GM12878 (cell line): ENCODE data around the gene C5orf15.

ENCODE experiments used
- CTCF ChIP-seq, 3 experiments: IDR thresholded peaks in 2 of 3; conservative IDR thresholded peaks in 1 of 3; 2 replicates each; pipeline ENCODE4 v1.5.1; 2011; ENCODE audit warnings: low read depth in 3 of 3, low read length in 3 of 3, mild to moderate bottlenecking in 3 of 3, control low read depth in 2 of 3, moderate library complexity in 2 of 3, inconsistent platforms in 1 of 3, mixed read lengths in 1 of 3; ENCODE audit not compliant: control insufficient read depth in 2 of 3, insufficient read depth in 1 of 3; ENCODE audit errors: extremely low read depth in 1 of 3
- E4F1 ChIP-seq: fragments of 450-650 bp; IDR thresholded peaks from 2 replicates; pipeline ENCODE4 v1.6.1; 2018; ENCODE audit warnings: borderline replicate concordance, mild to moderate bottlenecking; ENCODE audit not compliant: partially characterized antibody
- MXI1 ChIP-seq: fragments of 150-350 bp; IDR thresholded peaks from 2 replicates; pipeline ENCODE4 v1.6.1; 2011; ENCODE audit warnings: low read depth, mild to moderate bottlenecking, inconsistent platforms, low read length, improper control_type of control experiment
- NFXL1 ChIP-seq: fragments of 450-650 bp; IDR thresholded peaks from 2 replicates; pipeline ENCODE4 v1.6.1; 2017; ENCODE audit warnings: antibody characterized with exemption, mild to moderate bottlenecking, borderline replicate concordance
- POLR2A ChIP-seq: IDR thresholded peaks from 2 replicates; pipeline ENCODE4 v1.6.1; 2011; ENCODE audit warnings: low read depth, mild to moderate bottlenecking, low read length
- SPI1 ChIP-seq: IDR thresholded peaks from 2 replicates; pipeline ENCODE4 v1.6.1; 2011; ENCODE audit warnings: low read depth, mild to moderate bottlenecking, low read length, moderate library complexity, borderline replicate concordance; ENCODE audit not compliant: insufficient read depth
- ZBTB11 ChIP-seq: fragments of 450-650 bp; formaldehyde crosslinking; IDR thresholded peaks from 2 replicates; pipeline ENCODE4 v1.5.0; 2022; ENCODE audit warnings: mild to moderate bottlenecking, missing genetic modification characterization
- ZNF274 ChIP-seq: IDR thresholded peaks from one replicate; pipeline ENCODE4 v1.8.0; 2011; ENCODE audit not compliant: insufficient read length, insufficient read depth
- ZSCAN29 ChIP-seq: fragments of 450-650 bp; IDR thresholded peaks from 2 replicates; pipeline ENCODE4 v1.6.1; 2017; ENCODE audit warnings: mild to moderate bottlenecking, moderate library complexity

- TF ChIP-seq SPI1 (no peak), NFXL1 (no peak), CTCF (IDR thresholded peaks at IDR 0.05 in 2 of 3, conservative IDR thresholded peaks at IDR 0.05 in 1 of 3; ENCODE audit: control insufficient read depth in 2 of 3, extremely low read depth in 1 of 3, insufficient read depth in 1 of 3, low read depth in 3 of 3, low read length in 3 of 3) (no peak), ZSCAN29 (no peak), ZNF274 (no peak), ZBTB11 (CRISPR knock-in tag) (no peak), E4F1 (no peak), MXI1 (no peak), POLR2A (no peak)
Observed at GRCh38 chr5:133918731-133919130, 49.7 kb downstream of the C5orf15 start.
